UCSD-AML1 (cell line): ENCODE results near the gene PIWIL1.

Source experiments
- DNase-seq: peaks from one replicate; lab custom pipeline; 2025; ENCODE audit not compliant: unreplicated experiment; lab: John Stamatoyannopoulos, UW

The PIWIL1 gene

GRCh38 chr12:130372936-130373335 is 35.2 kb downstream of the PIWIL1 start:
- DNase-seq, result no peak

- DNase-seq, result no peak
These were observed 36.4 kb downstream of the PIWIL1 start for GRCh38 chr12:130374083-130374482.

GRCh38 chr12:130375296-130376287 is 37.9 kb downstream of the PIWIL1 start:
- no peak for DNase-seq

- no peak for DNase-seq
These were observed 45.1 kb downstream of the PIWIL1 start for GRCh38 chr12:130382818-130383217.

- DNase-seq, result no peak
These were observed 46.5 kb downstream of the PIWIL1 start for GRCh38 chr12:130384234-130384633.

GRCh38 chr12:130385193-130385592 is 47.5 kb downstream of the PIWIL1 start:
- DNase-seq, result no peak

- DNase-seq, result no peak
These were observed 53.5 kb downstream of the PIWIL1 start for GRCh38 chr12:130391186-130391585.

- peak; percentile 34 for DNase-seq
These were observed 57.2 kb downstream of the PIWIL1 start for GRCh38 chr12:130394906-130395305.

GRCh38 chr12:130396667-130397066 is 59.0 kb downstream of the PIWIL1 start:
- DNase-seq, result no peak

- no peak for DNase-seq
These were observed 60.6 kb downstream of the PIWIL1 start for GRCh38 chr12:130398100-130398848.

- DNase-seq, result no peak
These were observed 64.0 kb downstream of the PIWIL1 start for GRCh38 chr12:130401703-130402102.

GRCh38 chr12:130405332-130405731 is 67.6 kb downstream of the PIWIL1 start:
- DNase-seq, result no peak

- DNase-seq, result no peak
These were observed 74.7 kb downstream of the PIWIL1 start for GRCh38 chr12:130412384-130412783.

GRCh38 chr12:130413909-130414308 is 76.2 kb downstream of the PIWIL1 start:
- no peak for DNase-seq

- DNase-seq, result no peak
These were observed 76.7 kb downstream of the PIWIL1 start for GRCh38 chr12:130414381-130414780.

GRCh38 chr12:130418251-130418650 is 80.6 kb downstream of the PIWIL1 start:
- no peak for DNase-seq

- DNase-seq, result no peak
These were observed 81.4 kb downstream of the PIWIL1 start for GRCh38 chr12:130419116-130419515.

GRCh38 chr12:130420071-130420470 is 82.4 kb downstream of the PIWIL1 start:
- no peak for DNase-seq

GRCh38 chr12:130421896-130422295 is 84.2 kb downstream of the PIWIL1 start:
- DNase-seq, result no peak
